Skeletal muscle tissue (tissue), 4 donors: ENCODE measurements around the gene BDH1. TPM values are rescaled to one million over a fixed set of nuclear protein-coding genes. Genes with fewer than 3 reads are reported as not detected.
"Not testable (repeated sequence)": the region's sequence is repeated elsewhere in the genome, so short reads cannot be mapped to it uniquely, and the experiment has no call there.

Source experiments
- H3K27ac ChIP-seq: one replicate; pipeline ENCODE4 v1.7.0; 2013; ENCODE audit warnings: mild to moderate bottlenecking, low read depth, low read length, inconsistent platforms
- H3K27me3 ChIP-seq, 3 donors: one replicate each; pipeline ENCODE4 v1.7.0; 2013; ENCODE audit warnings: low read length in 3 of 3; ENCODE audit not compliant: control insufficient read depth in 3 of 3, insufficient read depth in 3 of 3
- H3K36me3 ChIP-seq, 3 donors: one replicate each; pipeline ENCODE4 v1.7.0; 2013; ENCODE audit warnings: low read length in 3 of 3; ENCODE audit not compliant: control insufficient read depth in 3 of 3, insufficient read depth in 3 of 3
- H3K4me1 ChIP-seq, 3 donors: one replicate each; pipeline ENCODE4 v1.7.0; 2013; ENCODE audit warnings: low read length in 3 of 3, mild to moderate bottlenecking in 3 of 3; ENCODE audit not compliant: control insufficient read depth in 3 of 3, insufficient read depth in 3 of 3
- H3K4me3 ChIP-seq, 3 donors: one replicate each; pipeline ENCODE4 v1.7.0; 2013; ENCODE audit warnings: low read length in 3 of 3
- H3K9ac ChIP-seq, 3 donors: one replicate each; pipeline ENCODE4 v1.7.0; 2013; ENCODE audit warnings: low read length in 3 of 3, mild to moderate bottlenecking in 3 of 3, moderate library complexity in 2 of 3, low read depth in 1 of 3
- H3K9me3 ChIP-seq, 3 donors: one replicate each; pipeline ENCODE4 v1.7.0; 2013; ENCODE audit warnings: low read length in 3 of 3; ENCODE audit not compliant: control insufficient read depth in 3 of 3
- total RNA-seq: library from RNA; depleted of rRNA; stranded (reverse); fragments of >200 nt; gene quantifications from one replicate; pipeline ENCODE4 v1.2.3, GENCODE V29; 2014
- donor health status: Osteomylitis.

The BDH1 gene
- total RNA-seq, 1 donor from 2014 or later = 2.6 TPM

DNA sequence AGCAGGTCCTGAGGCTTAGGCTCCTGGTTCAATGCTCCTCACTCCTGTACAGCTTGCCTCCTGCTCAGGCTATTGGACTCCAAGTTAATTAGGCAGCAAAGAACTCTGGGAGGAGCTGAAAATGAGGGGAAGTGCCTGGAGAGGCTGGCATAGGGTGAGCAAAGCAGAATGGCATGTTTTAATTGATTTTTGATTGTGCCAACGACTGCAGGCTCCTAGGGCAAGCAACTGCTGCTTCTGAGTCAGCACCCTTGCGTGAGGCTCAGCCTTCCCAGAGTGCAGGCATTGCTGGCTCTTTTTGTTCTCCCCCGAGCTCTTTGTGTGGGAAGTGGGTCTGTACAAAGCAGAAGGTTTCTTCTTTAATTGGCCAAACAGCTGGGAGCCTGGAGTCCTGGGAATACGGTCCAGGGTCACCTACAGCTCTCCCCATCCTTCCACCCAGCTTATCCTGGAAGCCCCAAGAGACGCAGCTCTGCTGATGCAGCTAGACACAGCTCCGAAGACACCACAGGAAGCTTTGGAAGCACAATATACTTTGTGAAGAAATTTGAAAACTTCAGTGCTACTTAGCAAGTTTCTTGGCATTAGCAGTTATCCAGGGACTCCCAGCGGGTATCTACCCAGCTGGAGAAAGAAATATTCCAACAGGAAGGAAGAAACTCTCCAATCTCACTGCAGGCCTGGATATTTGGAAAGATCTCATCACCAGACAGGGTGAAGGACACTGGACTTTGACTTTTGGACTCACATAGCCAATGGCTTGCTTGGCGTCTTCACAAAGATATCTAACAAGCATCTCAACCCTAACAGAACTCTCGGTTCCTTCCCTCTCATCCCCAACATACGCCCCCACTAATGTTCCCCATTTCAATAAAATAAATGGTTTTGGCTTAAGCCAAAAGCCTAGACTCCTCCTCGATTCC lies 76.8 kb downstream of the BDH1 start:
- Histone ChIP-seq H3K4me3 (no peak overlapping the region), H3K9ac (no peak overlapping the region)

DNA sequence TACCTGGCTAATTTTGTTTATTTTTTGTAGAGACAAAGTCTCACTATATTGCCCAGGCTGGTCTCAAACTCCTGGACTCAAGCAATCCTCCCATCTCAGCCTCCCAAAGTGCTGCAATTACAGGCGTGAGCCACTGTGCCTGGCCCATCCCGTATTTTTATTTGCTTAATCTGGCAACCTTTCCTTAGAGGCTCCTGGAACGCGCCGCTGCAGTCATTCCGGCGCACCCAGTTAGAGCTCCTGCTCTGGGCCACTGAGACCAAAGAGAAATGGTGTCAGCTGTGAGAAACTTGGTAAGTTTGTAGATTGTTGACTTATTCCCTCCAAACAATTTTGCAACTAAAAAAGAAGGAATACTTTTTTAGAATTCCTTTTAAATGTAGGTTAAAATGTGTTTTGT lies 78.0 kb downstream of the BDH1 start:
- H3K36me3 ChIP-seq, H3K9ac ChIP-seq, H3K27me3 ChIP-seq, H3K27ac ChIP-seq, H3K4me1 ChIP-seq, H3K4me3 ChIP-seq, H3K9me3 ChIP-seq: not testable (repeated sequence)

More for the DNA sequence above, 76.8 kb downstream of the BDH1 start:
- H3K36me3 ChIP-seq = no peaks in the 10 kb centered on the region
- no peak overlapping the region for H3K27ac ChIP-seq
- no peaks in the 10 kb centered on the region for H3K9me3 ChIP-seq
- no peaks in the 10 kb centered on the region for H3K4me1 ChIP-seq
- no peaks in the 10 kb centered on the region for H3K27me3 ChIP-seq

GRCh38 chr3:197475997-197476525 lies 79.7 kb downstream of the BDH1 start:
- peaks cover 0 to 2% (median 0%) of the 10 kb centered on the region in 3 donors for H3K27me3 ChIP-seq
- no peaks in the 10 kb centered on the region for H3K9me3 ChIP-seq
- H3K4me1 ChIP-seq = no peaks in the 10 kb centered on the region
- no peak overlapping the region for H3K4me3 ChIP-seq
- no peaks in the 10 kb centered on the region for H3K36me3 ChIP-seq
- H3K9ac ChIP-seq = no peak overlapping the region
- H3K27ac ChIP-seq = no peak overlapping the region

GRCh38 chr3:197475514-197475913 lies 80.3 kb downstream of the BDH1 start:
- peaks cover 0 to 2% (median 0%) of the 10 kb centered on the region in 3 donors for H3K27me3 ChIP-seq
- no peak overlapping the region for H3K9ac ChIP-seq
- H3K4me1 ChIP-seq = no peaks in the 10 kb centered on the region
- no peak overlapping the region for H3K4me3 ChIP-seq
- H3K9me3 ChIP-seq = no peaks in the 10 kb centered on the region
- no peak overlapping the region for H3K27ac ChIP-seq
- H3K36me3 ChIP-seq = no peaks in the 10 kb centered on the region

DNA sequence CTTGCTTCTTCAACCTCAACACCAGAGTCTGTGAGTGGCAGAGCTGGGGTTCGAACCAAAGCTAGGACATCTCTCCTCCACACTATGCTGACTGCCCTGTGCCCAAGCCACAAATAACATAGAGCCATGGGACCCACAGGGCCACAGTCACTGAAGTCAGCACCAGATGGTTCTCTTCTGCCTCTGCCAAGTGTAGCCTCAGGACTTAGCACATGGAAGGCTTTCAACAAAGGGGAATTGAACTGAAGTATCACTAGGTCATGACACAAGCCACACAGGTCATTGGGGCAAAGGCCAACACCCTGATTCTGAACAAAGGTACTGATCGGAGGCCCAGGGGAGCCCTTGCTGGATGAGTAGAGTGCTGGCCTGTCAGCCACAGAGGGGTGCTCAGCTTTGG lies 83.6 kb downstream of the BDH1 start:
- H3K4me3 ChIP-seq = no peak overlapping the region
- H3K9me3 ChIP-seq = no peaks in the 10 kb centered on the region
- no peak overlapping the region for H3K27ac ChIP-seq
- no peak overlapping the region for H3K9ac ChIP-seq
- H3K36me3 ChIP-seq = no peaks in the 10 kb centered on the region
- peaks cover 0 to 2% (median 0%) of the 10 kb centered on the region in 3 donors for H3K27me3 ChIP-seq
- peaks cover 0 to 3% (median 0%) of the 10 kb centered on the region in 3 donors for H3K4me1 ChIP-seq

GRCh38 chr3:197471221-197472010 lies 84.4 kb downstream of the BDH1 start:
- Histone ChIP-seq H3K9ac (no peak overlapping the region), H3K4me3 (no peak overlapping the region), H3K27ac (no peak overlapping the region), H3K27me3 (peaks cover 0 to 2% (median 0%) of the 10 kb centered on the region in 3 donors), H3K36me3 (no peaks in the 10 kb centered on the region), H3K4me1 (peaks cover 0 to 10% (median 5%) of the 10 kb centered on the region in 3 donors), H3K9me3 (no peaks in the 10 kb centered on the region)

GRCh38 chr3:197468866-197469382 lies 86.8 kb downstream of the BDH1 start:
- H3K9me3 ChIP-seq = no peaks in the 10 kb centered on the region
- no peak overlapping the region for H3K27ac ChIP-seq
- H3K9ac ChIP-seq = no peak overlapping the region
- H3K36me3 ChIP-seq = no peaks in the 10 kb centered on the region
- H3K4me3 ChIP-seq = no peak overlapping the region
- H3K27me3 ChIP-seq = peaks cover 0 to 2% (median 0%) of the 10 kb centered on the region in 3 donors
- H3K4me1 ChIP-seq = peaks cover 0 to 10% (median 5%) of the 10 kb centered on the region in 3 donors

DNA sequence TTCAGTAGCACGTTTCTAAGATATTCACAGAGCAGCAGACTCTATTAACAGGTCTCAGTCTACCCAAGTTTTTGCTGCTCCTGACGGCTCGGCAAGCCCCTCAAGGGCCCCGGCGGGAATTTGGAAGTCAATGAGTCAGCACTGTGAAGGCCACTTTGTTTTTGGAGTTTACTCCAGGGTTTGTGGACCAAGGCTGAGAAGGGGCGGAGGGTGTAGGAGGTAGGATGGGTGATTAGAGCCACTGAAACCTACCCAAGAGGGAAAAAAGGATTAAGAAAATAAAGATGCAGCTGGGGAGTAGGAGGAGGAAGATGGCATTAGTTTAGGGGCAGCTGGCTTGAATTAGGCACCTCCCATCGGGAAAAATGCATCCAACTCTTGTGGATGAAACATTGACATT lies 87.6 kb downstream of the BDH1 start:
- Histone ChIP-seq H3K27ac (no peak overlapping the region), H3K9ac (no peak overlapping the region), H3K36me3 (no peaks in the 10 kb centered on the region), H3K4me3 (no peak overlapping the region), H3K9me3 (no peaks in the 10 kb centered on the region), H3K4me1 (peaks cover 0 to 10% (median 5%) of the 10 kb centered on the region in 3 donors), H3K27me3 (peaks cover 0 to 2% (median 0%) of the 10 kb centered on the region in 3 donors)

- Histone ChIP-seq H3K9me3 (no peaks in the 10 kb centered on the region), H3K27me3 (peaks cover 0 to 2% (median 0%) of the 10 kb centered on the region in 3 donors), H3K27ac (no peak overlapping the region), H3K4me1 (peaks cover 0 to 10% (median 5%) of the 10 kb centered on the region in 3 donors), H3K9ac (peak overlapping the region in 1 of 3 donors; percentile 45), H3K36me3 (no peaks in the 10 kb centered on the region), H3K4me3 (no peak overlapping the region)
Measured at GRCh38 chr3:197466586-197467399, 89.0 kb downstream of the BDH1 start.
